HL-60 (cell line): ENCODE results near the gene TRAIP.

Source experiments
- DNase-seq, 2 experiments: peaks; one replicate each; pipeline ENCODE4 v3.0.0-alpha.2; 2010 to 2020; ENCODE audit warnings: low read depth in 1 of 2, low spot score in 1 of 2
- H3K27ac ChIP-seq: fragments of 250-450 bp; sonication (Bioruptor Pico); replicated peaks from 2 replicates; pipeline ENCODE4 v1.5.1; 2020; ENCODE audit warnings: mild to moderate bottlenecking, moderate library complexity
- H3K27me3 ChIP-seq: fragments of 250-450 bp; sonication (Bioruptor Pico); 2 replicates; pipeline ENCODE4 v1.5.1; 2021; ENCODE audit warnings: mild to moderate bottlenecking, moderate library complexity; ENCODE audit not compliant: insufficient read depth, poor library complexity, severe bottlenecking
- H3K4me3 ChIP-seq: replicated peaks from 2 replicates; pipeline ENCODE4 v1.5.1; 2011; ENCODE audit warnings: mild to moderate bottlenecking, control low read depth, low read length; ENCODE audit not compliant: insufficient read depth
- CTCF ChIP-seq: IDR thresholded peaks from one replicate; pipeline ENCODE4 v1.5.1; 2011; ENCODE audit warnings: low read length, control low read depth, inconsistent platforms; ENCODE audit not compliant: insufficient read depth
- GABPA ChIP-seq: IDR thresholded peaks from 2 replicates; pipeline ENCODE4 v1.6.1; 2012; ENCODE audit warnings: low read depth
- POLR2AphosphoS5 ChIP-seq: IDR thresholded peaks from 2 replicates; pipeline ENCODE4 v1.6.1; 2012; ENCODE audit warnings: low read depth
- REST ChIP-seq: IDR thresholded peaks from 2 replicates; pipeline ENCODE4 v1.6.1; 2012; ENCODE audit warnings: low read depth; ENCODE audit not compliant: insufficient replicate concordance
- SPI1 ChIP-seq: IDR thresholded peaks from 2 replicates; pipeline ENCODE4 v1.6.1; 2012; ENCODE audit warnings: low read depth, mild to moderate bottlenecking, borderline replicate concordance

The TRAIP gene

GRCh38 chr3:49793486-49794085 lies 62.8 kb downstream of the TRAIP start:
- Histone ChIP-seq H3K27me3 (no peaks in the 10 kb centered on the region), H3K4me3 (no peak overlapping the region), H3K27ac (no peak overlapping the region)
- no peak for DNase-seq
- TF ChIP-seq CTCF (no peak), REST (no peak), POLR2AphosphoS5 (no peak), SPI1 (no peak), GABPA (no peak)

GRCh38 chr3:49792371-49793150 lies 63.8 kb downstream of the TRAIP start:
- H3K27me3 ChIP-seq: no peaks in the 10 kb centered on the region
- no peak for DNase-seq
- TF ChIP-seq POLR2AphosphoS5 (no peak), GABPA (no peak), CTCF (no peak), SPI1 (no peak)

GRCh38 chr3:49791571-49791970 lies 64.8 kb downstream of the TRAIP start:
- Histone ChIP-seq H3K27me3 (no peaks in the 10 kb centered on the region), H3K27ac (no peak overlapping the region), H3K4me3 (no peak overlapping the region)
- DNase-seq: no peak
- TF ChIP-seq GABPA: no peak
- no peak for TF ChIP-seq POLR2AphosphoS5
- no peak for TF ChIP-seq CTCF
- no peak for TF ChIP-seq SPI1
- TF ChIP-seq REST: no peak

More at GRCh38 chr3:49792371-49793150, 63.8 kb downstream of the TRAIP start:
- H3K27ac ChIP-seq: no peak overlapping the region
- no peak overlapping the region for H3K4me3 ChIP-seq
